GM23338 (cell line): ENCODE data around the gene BIRC7. TPM values are rescaled to one million over a fixed set of nuclear protein-coding genes. Genes with fewer than 3 reads are reported as not detected.

ENCODE experiments used
- ATAC-seq: fragments of 200-7000 bp; cut with Tn5 transposase; 3 replicates; pipeline ENCODE4 v1.9.1; 2020
- DNase-seq: peaks from one replicate; pipeline ENCODE4 v3.0.0-alpha.2; 2015; ENCODE audit warnings: low spot score
- H2AFZ ChIP-seq: fragments of 200-600 bp; sonication (generic); 2 replicates; pipeline ENCODE4 v1.8.0; 2016; ENCODE audit warnings: antibody characterized with exemption, mild to moderate bottlenecking, moderate library complexity
- H3F3A ChIP-seq: fragments of 200-600 bp; sonication (generic); replicated peaks from 2 replicates; pipeline ENCODE4 v1.8.0; 2017; ENCODE audit warnings: antibody characterized with exemption, mixed run types, low read depth
- H3K27ac ChIP-seq: fragments of 200-600 bp; sonication (generic); 2 replicates; pipeline ENCODE4 v1.6.1; 2016; ENCODE audit warnings: low read depth
- H3K27me3 ChIP-seq: fragments of 200-600 bp; sonication (generic); 2 replicates; pipeline ENCODE4 v1.8.0; 2016; ENCODE audit warnings: mild to moderate bottlenecking, mixed run types, moderate library complexity; ENCODE audit not compliant: insufficient read depth
- H3K36me3 ChIP-seq: fragments of 200-600 bp; sonication (generic); 2 replicates; pipeline ENCODE4 v1.8.0; 2016; ENCODE audit warnings: mild to moderate bottlenecking; ENCODE audit not compliant: insufficient read depth
- H3K4me1 ChIP-seq: fragments of 200-600 bp; sonication (generic); 2 replicates; pipeline ENCODE4 v1.8.0; 2016; ENCODE audit warnings: mild to moderate bottlenecking, moderate library complexity; ENCODE audit not compliant: insufficient read depth
- H3K4me2 ChIP-seq: fragments of 200-600 bp; sonication (generic); 2 replicates; pipeline ENCODE4 v1.7.1; 2017; ENCODE audit warnings: mixed run types
- H3K4me3 ChIP-seq: fragments of 200-600 bp; sonication (generic); 2 replicates; pipeline ENCODE4 v1.6.1; 2016; ENCODE audit warnings: mixed run types
- H3K79me2 ChIP-seq: fragments of 200-600 bp; sonication (generic); replicated peaks from 2 replicates; pipeline ENCODE4 v1.8.0; 2017; ENCODE audit warnings: mild to moderate bottlenecking; ENCODE audit not compliant: insufficient read depth
- H3K9me2 ChIP-seq: fragments of 200-600 bp; sonication (generic); 2 replicates; pipeline ENCODE4 v1.8.0; 2017; ENCODE audit not compliant: insufficient read depth
- H4K20me1 ChIP-seq: fragments of 200-600 bp; sonication (generic); replicated peaks from 2 replicates; pipeline ENCODE4 v1.8.0; 2017; ENCODE audit warnings: mild to moderate bottlenecking; ENCODE audit not compliant: insufficient read depth
- H3K27ac Mint-ChIP-seq: 2 replicates; pipeline ENCODE4 v1.8.0; 2020; ENCODE audit warnings: inconsistent platforms, mild to moderate bottlenecking, moderate library complexity, mixed read lengths
- H3K27me3 Mint-ChIP-seq: 3 replicates; pipeline ENCODE4 v1.8.0; 2022; ENCODE audit warnings: low read depth, mild to moderate bottlenecking, moderate library complexity, mixed read lengths, inconsistent platforms; ENCODE audit not compliant: insufficient read depth, poor library complexity
- H3K36me3 Mint-ChIP-seq: 3 replicates; pipeline ENCODE4 v1.8.0; 2021; ENCODE audit warnings: low read depth, mild to moderate bottlenecking, inconsistent platforms, moderate library complexity, mixed read lengths
- H3K4me1 Mint-ChIP-seq: 3 replicates; pipeline ENCODE4 v1.8.0; 2020; ENCODE audit warnings: mild to moderate bottlenecking, inconsistent platforms, mixed read lengths
- H3K4me3 Mint-ChIP-seq: 3 replicates; pipeline ENCODE4 v1.8.0; 2021; ENCODE audit warnings: moderate library complexity, mild to moderate bottlenecking, inconsistent platforms, mixed read lengths
- H3K9me3 Mint-ChIP-seq: 3 replicates; pipeline ENCODE4 v1.8.0; 2020; ENCODE audit warnings: moderate library complexity, mild to moderate bottlenecking, inconsistent platforms, mixed read lengths
- CREB1 ChIP-seq: fragments of 250-450 bp; sonication (Bioruptor Pico); IDR thresholded peaks from 2 replicates; pipeline ENCODE4 v1.5.0; 2020; ENCODE audit warnings: low read depth, mild to moderate bottlenecking, moderate library complexity
- CTCF ChIP-seq, 2 experiments: fragments of 200-600 bp in 1 of 2; sonication (generic) in 1 of 2; conservative IDR thresholded peaks; 2 replicates each; pipeline versions ENCODE4 v1.5.1 to v1.6.1; 2016 to 2017; ENCODE audit warnings: antibody characterized with exemption in 2 of 2, low read depth in 2 of 2, mild to moderate bottlenecking in 2 of 2, moderate library complexity in 1 of 2
- ETS1 ChIP-seq: IDR thresholded peaks from 2 replicates; pipeline ENCODE4 v1.6.1; 2016; ENCODE audit warnings: antibody characterized with exemption
- EZH2 ChIP-seq: fragments of 200-600 bp; sonication (generic); IDR thresholded peaks from one replicate; pipeline ENCODE4 v1.8.0; 2017; ENCODE audit warnings: antibody characterized with exemption, mild to moderate bottlenecking, low read depth; ENCODE audit not compliant: unreplicated experiment
- JUNB ChIP-seq: IDR thresholded peaks from one replicate; pipeline ENCODE4 v1.6.1; 2016; ENCODE audit warnings: antibody characterized with exemption; ENCODE audit not compliant: unreplicated experiment
- NANOG ChIP-seq: IDR thresholded peaks from 2 replicates; pipeline ENCODE4 v1.6.1; 2016; ENCODE audit warnings: antibody characterized with exemption, borderline replicate concordance
- POLR2AphosphoS5 ChIP-seq: IDR thresholded peaks from 2 replicates; pipeline ENCODE4 v1.6.1; 2016; ENCODE audit warnings: antibody characterized with exemption, low read depth
- REST ChIP-seq: IDR thresholded peaks from one replicate; pipeline ENCODE4 v1.6.1; 2018; ENCODE audit warnings: antibody characterized with exemption; ENCODE audit not compliant: unreplicated experiment
- STAT1 ChIP-seq: IDR thresholded peaks from one replicate; pipeline ENCODE4 v1.6.1; 2016; ENCODE audit warnings: antibody characterized with exemption; ENCODE audit not compliant: unreplicated experiment
- ZNF114 ChIP-seq: fragments of 250-450 bp; sonication (Bioruptor Pico); IDR thresholded peaks from 2 replicates; pipeline ENCODE4 v1.5.0; 2020; ENCODE audit warnings: mild to moderate bottlenecking, moderate library complexity
- ZNF331 ChIP-seq: fragments of 250-450 bp; sonication (Bioruptor Pico); IDR thresholded peaks from 2 replicates; pipeline ENCODE4 v1.5.0; 2020; ENCODE audit warnings: low read depth, mild to moderate bottlenecking, moderate library complexity
- polyA plus RNA-seq: library from polyadenylated mRNA; unstranded; fragments of >200 nt; fragmentation: Nextera tagmentation; extraction: Ambion mirVana; gene quantifications from 2 replicates; pipeline ENCODE4 v1.2.1, GENCODE V29; 2016
- total RNA-seq: library from RNA; depleted of rRNA; stranded (reverse); fragments of >200 nt; shearing (Covaris generic); gene quantifications from 2 replicates; pipeline ENCODE4 v1.2.3, GENCODE V29; 2014

The BIRC7 gene
- total and polyA plus RNA-seq, 2 experiments from 2014 or later = 0.16 to 0.24 TPM

- no peak for ATAC-seq
- Histone ChIP-seq H4K20me1 (peaks cover 70% of the 10 kb centered on the region), H3K36me3 (peaks cover 24% of the 10 kb centered on the region), H2AFZ (no peak overlapping the region), H3K4me3 (no peak overlapping the region), H3K9me2 (no peaks in the 10 kb centered on the region), H3F3A (0 out of 2 replicates have a peak, but pooled peaks cover 2% of the 10 kb centered on the region), H3K4me1 (no peaks in the 10 kb centered on the region), H3K4me2 (no peak overlapping the region), H3K79me2 (peaks cover 100% of the 10 kb centered on the region), H3K27me3 (no peaks in the 10 kb centered on the region), H3K27ac (no peak overlapping the region)
- H3K4me3 Mint-ChIP-seq = no peak overlapping the region
- TF ChIP-seq REST (no peak), CTCF (conservative IDR thresholded peaks at IDR 0.05; ENCODE audit: low read depth in 2 of 2) (no peak), JUNB (no peak), CREB1 (CRISPR knock-in tag) (no peak), STAT1 (no peak), ZNF331 (no peak), EZH2 (no peak), ZNF114 (CRISPR knock-in tag) (no peak), NANOG (no peak), POLR2AphosphoS5 (no peak), ETS1 (no peak)
- H3K36me3 Mint-ChIP-seq = peaks cover 77% of the 10 kb centered on the region
- peaks cover 8% of the 10 kb centered on the region for H3K27me3 Mint-ChIP-seq
- H3K9me3 Mint-ChIP-seq = no peaks in the 10 kb centered on the region
- H3K4me1 Mint-ChIP-seq = peaks cover 6% of the 10 kb centered on the region; the same call in 2 of the 3 replicates
- no peak overlapping the region for H3K27ac Mint-ChIP-seq
- DNase-seq = no peak
These were observed 32.7 kb upstream of the BIRC7 start for GRCh38 chr20:63202811-63203526.
